ENCODE data around the gene VARS2. TPM values are rescaled to one million over a fixed set of nuclear protein-coding genes. Genes with fewer than 3 reads are reported as not detected.
"Not testable (repeated sequence)": the region's sequence is repeated elsewhere in the genome, so short reads cannot be mapped to it uniquely, and the experiment has no call there.

The VARS2 gene
- total RNA-seq, 2 donors from 2014 or later: 17.7 to 34.8 TPM

GRCh38 chr6:30914854-30915590 is 984 bp downstream of the VARS2 start:
- DNase-seq (peak in 1 of 2 donors; percentile 28), ATAC-seq (no peak)
- intact Hi-C loops (cut with DNase I, micrococcal nuclease): loop anchor here in 1 of 2 donors (5.0 kb wide), 1 partner anchor 157 kb away; no protein-coding TSS in a partner anchor

DNA sequence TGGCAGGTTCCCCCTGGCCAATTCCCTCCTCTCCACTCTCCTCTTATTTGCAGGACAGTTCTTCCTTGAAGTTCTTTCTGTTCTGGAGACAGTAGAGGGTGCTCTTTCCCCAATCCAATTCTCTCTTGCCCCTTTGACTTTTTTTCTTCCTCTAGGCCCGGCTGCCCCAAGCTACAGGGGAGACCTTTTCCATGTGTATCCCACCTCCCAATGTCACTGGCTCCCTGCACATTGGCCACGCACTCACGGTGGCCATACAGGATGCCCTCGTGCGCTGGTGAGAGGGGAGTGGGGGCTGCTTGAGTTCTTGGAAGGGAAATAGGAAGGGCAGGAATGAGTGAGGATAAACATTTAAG is 1.5 kb downstream of the VARS2 start:
- intact Hi-C loops (cut with DNase I, micrococcal nuclease): loop anchor here in 1 of 2 donors (5.0 kb wide), 1 partner anchor 157 kb away; no protein-coding TSS in a partner anchor
- ATAC-seq (peak; percentile 30), DNase-seq (peak in 1 of 2 donors; percentile 13)

- no peak for DNase-seq
- intact Hi-C loops (cut with DNase I, micrococcal nuclease): loop anchor here in 1 of 2 donors (5.0 kb wide), 1 partner anchor 155 kb away; no protein-coding TSS in a partner anchor
- ATAC-seq: no peak
Observed at GRCh38 chr6:30917041-30917440, 3.0 kb downstream of the VARS2 start.

GRCh38 chr6:30917487-30917886 is 3.4 kb downstream of the VARS2 start:
- ATAC-seq (no peak), DNase-seq (no peak)
- intact Hi-C loops (cut with DNase I, micrococcal nuclease): loop anchor here in 1 of 2 donors (5.0 kb wide), 1 partner anchor 155 kb away; no protein-coding TSS in a partner anchor

DNA sequence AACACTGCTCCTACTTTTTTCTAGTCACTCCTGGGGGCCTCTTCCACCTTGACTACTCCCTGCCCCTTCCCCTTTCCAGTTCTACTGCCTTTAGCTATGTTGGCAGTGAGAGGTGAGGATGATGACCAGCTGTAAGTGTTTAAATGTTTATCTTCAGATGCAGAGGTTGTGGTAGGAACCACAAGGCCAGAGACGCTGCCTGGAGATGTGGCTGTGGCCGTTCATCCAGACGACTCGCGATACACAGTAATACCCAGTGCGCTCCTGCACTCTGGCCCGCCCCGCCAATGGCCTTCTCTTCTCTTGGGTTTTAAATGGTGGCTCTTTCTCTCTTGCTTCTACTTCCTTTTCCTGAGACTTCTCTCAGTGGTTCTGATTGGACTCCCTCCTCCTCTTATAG is 4.6 kb downstream of the VARS2 start:
- intact Hi-C loops (cut with DNase I, micrococcal nuclease): loop anchor here in 1 of 2 donors (5.0 kb wide), 1 partner anchor 154 kb away; no protein-coding TSS in a partner anchor
- ATAC-seq (no peak), DNase-seq (no peak)

GRCh38 chr6:30922447-30922852 is 8.4 kb downstream of the VARS2 start:
- ATAC-seq (no peak), DNase-seq (no peak)
- intact Hi-C loops (cut with DNase I, micrococcal nuclease): no loop called here

GRCh38 chr6:30924040-30924627 is 10.1 kb downstream of the VARS2 start:
- DNase-seq; ATAC-seq; intact Hi-C loops (cut with DNase I, micrococcal nuclease): not testable (repeated sequence)

GRCh38 chr6:30926644-30927043 is 12.6 kb downstream of the VARS2 start:
- intact Hi-C loops (cut with DNase I, micrococcal nuclease): no loop called here
- DNase-seq (peak in 1 of 2 donors; percentile 56), ATAC-seq (peak; percentile 62)

DNA sequence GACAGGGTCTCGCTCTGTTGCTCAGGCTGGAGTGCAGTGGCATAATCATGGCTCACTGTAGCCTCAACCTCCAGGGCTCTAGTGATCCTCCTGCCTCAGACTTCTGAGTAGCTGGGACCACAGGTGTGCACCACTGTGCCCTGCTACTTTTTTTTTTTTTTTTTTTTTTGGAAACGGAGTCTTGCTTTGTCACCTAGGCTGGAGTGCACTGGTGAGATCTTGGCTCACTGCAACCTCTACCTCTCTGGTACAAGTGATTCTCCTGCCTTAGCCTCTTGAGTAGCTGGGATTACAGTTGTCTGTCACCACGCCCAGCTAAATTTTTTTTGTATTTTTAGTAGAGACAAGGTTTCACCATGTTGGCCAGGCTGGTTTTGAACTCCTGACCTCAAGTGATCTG is 13.0 kb downstream of the VARS2 start:
- intact Hi-C loops (cut with DNase I, micrococcal nuclease); DNase-seq; ATAC-seq: not testable (repeated sequence)

- ATAC-seq: no peak
- intact Hi-C loops (cut with DNase I, micrococcal nuclease): no loop called here
- no peak for DNase-seq
Observed at GRCh38 chr6:30928677-30929076, 14.6 kb downstream of the VARS2 start.

DNA sequence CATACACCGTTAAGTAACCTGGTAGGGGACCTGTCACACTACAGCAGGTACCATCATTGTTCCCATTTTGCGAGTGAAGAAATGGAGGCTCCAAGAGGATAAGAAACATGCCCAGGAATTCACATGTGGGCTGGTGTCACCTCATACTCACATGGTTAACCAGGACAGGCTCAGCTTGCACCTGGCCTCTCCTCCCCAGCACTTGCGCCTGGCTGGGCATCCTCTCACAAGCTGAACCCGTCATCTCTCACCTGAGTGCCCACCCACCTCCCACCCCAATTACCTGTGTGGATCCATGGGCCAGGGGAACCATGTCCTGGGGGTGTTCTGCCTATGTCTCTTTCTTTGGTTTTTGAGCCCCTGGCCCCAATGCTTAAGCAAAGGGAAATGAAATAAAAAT is 16.5 kb downstream of the VARS2 start:
- intact Hi-C loops (cut with DNase I, micrococcal nuclease): no loop called here
- no peak for ATAC-seq
- no peak for DNase-seq

DNA sequence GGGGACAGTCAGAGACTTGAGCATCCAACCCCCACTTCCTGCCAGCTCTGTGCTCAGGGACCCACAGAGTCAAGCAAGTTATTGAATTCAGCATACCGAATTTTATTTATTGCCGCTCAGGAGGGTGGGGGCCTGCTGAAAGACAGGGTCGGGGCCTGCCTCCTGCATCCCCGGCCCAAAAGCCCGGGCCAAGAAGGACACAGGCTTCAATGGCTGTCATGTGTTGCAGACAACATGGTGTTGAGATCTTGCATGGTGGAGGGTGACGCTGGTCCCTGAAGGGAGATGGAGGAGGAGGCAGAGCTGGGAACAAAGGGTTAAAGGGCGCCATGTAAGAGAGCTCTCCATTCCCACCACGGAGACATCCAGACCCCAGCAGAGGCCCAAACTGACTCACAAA is 17.2 kb downstream of the VARS2 start:
- DNase-seq (no peak), ATAC-seq (no peak)
- intact Hi-C loops (cut with DNase I, micrococcal nuclease): no loop called here

DNA sequence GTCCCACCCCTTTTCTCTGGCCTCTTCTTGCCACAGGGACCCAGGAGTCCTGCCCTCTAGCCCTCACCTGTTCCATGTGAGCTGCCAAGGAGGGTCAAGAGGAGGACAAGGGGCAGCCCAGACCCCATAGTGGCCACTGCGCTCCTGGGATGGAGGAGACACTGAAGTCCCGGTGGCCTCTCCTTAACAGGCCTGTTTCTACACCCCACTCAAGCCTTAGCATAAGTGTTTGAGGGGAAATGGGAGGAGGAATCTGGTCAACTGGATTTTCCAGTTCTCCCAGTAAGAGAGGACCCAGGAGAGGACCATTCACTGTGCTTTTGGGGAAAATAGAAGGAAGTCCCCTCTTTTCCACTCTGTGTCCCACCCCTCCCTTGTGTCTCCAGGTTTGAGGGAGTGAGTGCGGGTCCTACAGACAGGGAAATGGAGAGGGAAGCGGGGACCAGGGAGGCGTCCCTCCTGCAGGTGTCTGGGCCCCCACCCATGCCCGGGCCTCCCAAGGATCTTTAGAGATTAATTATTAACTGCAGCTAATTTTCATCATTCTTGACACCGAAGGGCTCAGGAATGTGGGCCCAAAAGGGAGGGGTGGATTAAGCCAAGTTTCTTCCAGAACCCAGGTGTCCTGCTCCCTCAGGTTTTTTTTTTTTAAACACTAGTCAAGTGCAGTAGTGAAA is 18.1 kb downstream of the VARS2 start, which contains the start of gene SFTA2:
SFTA2 (minus strand) TSS at position 202 of the 677 bp plus-strand sequence; CDS start at position 128, 74 bp downstream.
- intact Hi-C loops (cut with DNase I, micrococcal nuclease): no loop called here
- ATAC-seq (no peak), DNase-seq (no peak)

DNA sequence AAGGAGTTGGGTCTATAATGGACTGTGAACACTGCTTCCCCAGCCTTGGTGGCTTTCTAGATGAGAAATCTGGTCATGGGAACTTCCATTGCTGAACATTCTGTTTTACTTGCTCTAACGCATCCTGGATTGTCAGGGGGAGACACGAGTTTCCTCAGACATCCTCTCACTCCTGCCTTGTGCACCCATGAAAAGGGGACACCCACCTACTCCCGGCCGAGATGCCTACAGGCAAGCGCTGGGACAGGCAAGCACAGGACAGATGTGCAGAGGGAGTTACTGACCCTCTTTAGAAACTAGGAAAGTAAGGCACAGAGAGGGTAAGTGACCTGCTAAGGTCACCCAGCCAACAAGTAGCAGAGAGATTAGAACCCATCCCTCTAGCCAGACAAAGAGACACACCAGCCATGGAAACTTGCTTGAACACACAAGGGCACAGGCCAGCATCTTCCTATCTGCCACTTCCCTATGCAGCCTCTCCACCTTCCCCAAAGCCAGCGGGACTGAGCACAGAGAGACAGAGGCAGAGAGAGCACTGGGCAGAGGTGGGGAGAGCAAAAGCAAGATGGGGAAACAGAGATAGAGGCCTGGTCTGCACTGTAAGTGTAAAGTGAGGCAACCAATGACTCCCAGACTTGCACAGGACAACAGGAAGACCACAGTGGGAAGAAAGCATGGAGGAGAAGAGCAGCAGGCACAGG is 18.8 kb downstream of the VARS2 start:
- DNase-seq (no peak), ATAC-seq (no peak)
- intact Hi-C loops (cut with DNase I, micrococcal nuclease): no loop called here

DNA sequence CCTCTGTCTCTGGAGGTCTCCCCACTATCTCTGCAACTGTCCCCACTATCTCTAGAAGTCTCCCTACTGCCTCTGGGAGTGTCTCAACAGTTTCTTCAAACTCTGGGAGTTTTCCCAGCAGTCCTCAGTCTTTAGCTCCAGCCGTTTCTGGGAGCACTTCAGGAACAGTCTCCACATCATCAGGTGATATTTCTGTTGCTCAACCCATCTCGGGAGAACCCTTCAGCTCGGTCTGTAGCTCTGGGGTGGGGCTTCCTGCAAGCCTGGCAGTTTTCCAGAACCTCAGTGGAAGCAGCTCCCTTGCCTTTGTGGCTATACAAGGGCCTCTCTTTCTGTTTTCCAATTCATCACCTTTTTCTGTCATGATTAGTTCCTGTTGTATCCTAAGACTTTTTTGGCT is 21.0 kb downstream of the VARS2 start:
- DNase-seq (no peak), ATAC-seq (no peak)
- intact Hi-C loops (cut with DNase I, micrococcal nuclease): no loop called here

DNA sequence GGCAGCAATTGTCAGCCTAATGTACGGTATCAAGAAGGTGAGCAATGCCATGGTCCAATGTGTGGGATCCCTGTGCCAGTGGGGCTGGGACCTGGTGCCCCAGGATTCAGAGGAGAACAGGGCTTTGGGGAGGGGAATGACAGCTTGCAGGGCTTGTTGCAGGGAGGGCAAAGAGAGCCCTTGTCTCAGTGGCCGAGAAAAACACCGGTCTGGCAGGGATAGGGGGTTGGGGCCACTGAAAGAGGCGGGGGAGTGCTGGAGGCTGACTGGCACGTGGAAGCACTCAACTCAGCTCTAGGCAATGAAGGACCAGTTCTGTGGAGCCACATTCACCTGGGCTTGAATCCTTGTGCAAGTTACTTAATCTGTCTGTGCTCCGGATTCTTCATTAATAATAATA is 23.2 kb downstream of the VARS2 start:
- ATAC-seq (no peak), DNase-seq (no peak)
- intact Hi-C loops (cut with DNase I, micrococcal nuclease): no loop called here

DNA sequence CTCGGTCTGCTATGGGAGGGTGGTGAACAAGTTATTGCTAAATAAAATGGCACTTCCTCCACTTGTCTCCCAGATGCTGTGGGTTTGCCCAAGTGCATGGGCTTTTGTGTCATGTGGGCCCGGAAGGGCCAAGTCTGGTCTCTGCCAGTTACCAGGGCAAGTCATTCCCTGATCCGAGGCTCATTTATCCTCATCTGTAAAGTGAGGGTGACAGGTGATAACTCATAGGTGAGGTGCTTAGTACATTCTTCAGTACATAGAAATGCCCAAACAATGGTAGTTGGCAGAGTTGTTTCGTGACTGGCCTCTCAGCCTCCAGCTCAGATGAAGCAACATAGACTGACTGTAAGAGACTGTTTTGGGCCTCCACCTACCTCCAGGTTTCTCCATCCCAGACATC is 24.7 kb downstream of the VARS2 start:
- intact Hi-C loops (cut with DNase I, micrococcal nuclease): no loop called here
- no peak for ATAC-seq
- no peak for DNase-seq

DNA sequence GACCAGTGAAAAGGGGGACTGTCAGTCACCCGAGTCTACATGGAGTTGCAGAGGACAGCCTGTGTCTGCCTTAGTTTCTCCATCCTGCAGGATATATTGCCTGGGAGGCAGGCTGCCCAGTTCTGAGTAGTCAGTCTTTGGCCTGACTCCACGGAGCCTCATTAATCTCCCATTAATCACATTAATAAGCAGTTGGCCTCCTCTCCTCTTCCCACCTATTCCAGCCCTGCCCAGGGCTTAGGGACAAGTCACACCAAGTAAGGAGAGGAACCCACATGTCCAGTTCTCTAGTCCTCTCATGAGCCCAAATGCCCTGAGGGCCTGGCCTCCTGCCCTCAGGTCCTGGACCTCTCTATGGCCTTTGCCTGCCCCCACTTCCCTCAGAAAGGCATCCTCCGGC is 25.4 kb downstream of the VARS2 start:
- intact Hi-C loops (cut with DNase I, micrococcal nuclease): no loop called here
- DNase-seq (no peak), ATAC-seq (no peak)

GRCh38 chr6:30940361-30940986 is 26.4 kb downstream of the VARS2 start, which contains the start of gene MUCL3:
Gene MUCL3, plus strand, starts transcription at chr6:30940973. Its CDS starts 27 bp downstream, at chr6:30941000.
- ATAC-seq (peak; percentile 80), DNase-seq (no peak)
- intact Hi-C loops (cut with DNase I, micrococcal nuclease): loop anchor here in 1 of 2 donors (10.0 kb wide), 1 partner anchor 124 kb away; no protein-coding TSS in a partner anchor
